Measurements from ENCODE around the gene RXRA. TPM values are rescaled to one million over a fixed set of nuclear protein-coding genes. Genes with fewer than 3 reads are reported as not detected.

Gene RXRA
- total RNA-seq, 1 donor from 2014 or later, result 89.0 TPM

DNA sequence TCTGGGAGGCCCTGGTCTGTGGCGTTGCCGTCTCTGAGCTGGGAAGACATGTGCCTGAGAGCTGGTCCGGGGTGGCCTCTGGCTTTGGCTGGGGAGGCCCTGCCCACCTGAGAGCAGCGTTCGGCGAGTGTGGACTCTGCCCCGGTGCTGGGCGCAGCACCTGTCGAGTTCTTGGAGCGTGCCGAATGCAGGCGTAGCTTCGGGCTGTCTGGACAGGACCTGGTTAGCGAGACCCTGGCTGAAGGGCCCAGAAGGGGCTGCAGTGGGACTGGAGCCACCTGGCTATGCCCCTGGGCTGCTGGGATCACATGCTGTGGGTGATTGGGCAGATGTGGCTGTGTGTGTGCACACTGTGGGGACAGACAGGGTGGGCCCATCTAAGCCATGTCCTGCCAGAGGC is 56.5 kb downstream of the RXRA start:
- no peak for DNase-seq
- no peak for ATAC-seq (ENCODE audit: poor library complexity)
- intact Hi-C loops (cut with DNase I), result no loop called here

DNA sequence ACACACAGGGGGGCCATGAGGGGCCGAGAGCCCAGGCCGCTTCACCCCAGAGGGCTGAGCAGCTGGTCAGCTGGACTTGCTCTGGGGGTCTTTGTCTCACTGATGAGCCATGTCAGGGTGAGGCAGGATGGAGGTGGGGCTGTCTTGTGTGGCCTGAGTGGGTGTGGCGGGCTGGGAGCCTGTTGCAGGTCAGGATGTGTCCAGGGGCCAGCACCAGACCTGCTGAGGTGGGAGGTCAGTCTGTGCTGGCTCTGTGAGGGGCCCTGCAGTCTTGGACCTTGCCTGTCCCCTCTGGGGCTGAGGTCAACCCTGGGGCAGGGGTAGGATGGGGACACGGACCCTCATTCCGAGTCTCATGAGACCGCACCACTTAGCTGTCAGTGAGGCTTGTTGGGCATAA is 56.9 kb downstream of the RXRA start:
- no peak for DNase-seq
- intact Hi-C loops (cut with DNase I), result no loop called here
- ATAC-seq (ENCODE audit: poor library complexity), result no peak

DNA sequence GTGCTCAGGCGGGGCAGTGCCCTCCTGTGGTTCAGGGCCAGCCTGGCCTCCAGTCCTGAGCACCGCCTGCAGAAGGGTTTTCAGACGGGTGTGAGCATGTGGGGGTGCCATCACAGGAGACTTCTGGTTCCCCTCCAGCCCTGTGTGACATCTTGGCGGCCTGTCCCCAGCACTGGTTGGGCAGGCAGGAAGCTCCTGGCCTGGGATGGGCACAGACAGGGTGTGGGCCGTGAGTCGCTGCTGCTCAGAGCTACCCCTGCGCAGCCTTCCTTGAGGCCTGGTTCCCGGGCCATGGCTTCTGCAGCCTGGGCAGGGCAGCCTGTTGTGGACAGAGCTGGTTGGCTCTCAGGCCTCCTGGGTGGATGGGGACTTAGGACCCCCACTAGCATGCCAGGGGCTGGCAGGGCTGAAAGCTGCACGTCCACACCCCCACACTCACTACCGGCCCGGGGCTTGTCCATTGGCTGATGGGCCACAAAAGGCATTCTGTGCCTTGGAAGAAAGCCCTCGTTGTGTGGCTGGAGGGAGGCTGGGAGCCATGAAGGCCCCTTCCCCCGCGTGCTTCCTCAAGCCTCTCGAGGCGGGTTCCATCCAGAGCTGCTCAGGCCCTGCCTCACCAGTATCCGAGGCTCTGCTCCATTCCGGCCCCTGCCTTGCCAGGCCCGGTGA is 58.7 kb downstream of the RXRA start:
- ATAC-seq (ENCODE audit: poor library complexity) (peak; percentile 14), DNase-seq (peak; percentile 61)
- intact Hi-C loops (cut with DNase I), result no loop called here

DNA sequence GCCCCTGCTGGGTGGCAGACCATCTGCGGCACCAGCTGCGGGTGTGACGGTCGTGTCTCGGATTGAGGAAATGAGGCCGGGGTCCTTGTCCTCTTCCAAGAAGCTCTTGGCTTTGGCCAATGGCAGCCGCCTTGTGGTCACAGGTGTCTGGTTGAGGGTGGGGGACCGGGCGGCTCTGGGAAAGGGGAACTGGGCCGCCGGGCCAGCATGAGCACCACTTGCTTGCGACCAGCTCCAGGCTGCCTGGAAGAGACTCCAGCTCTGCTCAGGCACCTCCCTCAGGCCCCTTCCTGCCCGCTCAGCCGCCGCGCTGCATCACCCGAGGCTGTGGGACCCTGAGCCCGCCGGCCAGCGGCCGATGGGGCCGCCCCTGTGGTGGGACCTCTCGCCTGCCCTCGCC is 59.7 kb downstream of the RXRA start:
- intact Hi-C loops (cut with DNase I), result no loop called here
- ATAC-seq (ENCODE audit: poor library complexity), result no peak
- DNase-seq, result no peak

DNA sequence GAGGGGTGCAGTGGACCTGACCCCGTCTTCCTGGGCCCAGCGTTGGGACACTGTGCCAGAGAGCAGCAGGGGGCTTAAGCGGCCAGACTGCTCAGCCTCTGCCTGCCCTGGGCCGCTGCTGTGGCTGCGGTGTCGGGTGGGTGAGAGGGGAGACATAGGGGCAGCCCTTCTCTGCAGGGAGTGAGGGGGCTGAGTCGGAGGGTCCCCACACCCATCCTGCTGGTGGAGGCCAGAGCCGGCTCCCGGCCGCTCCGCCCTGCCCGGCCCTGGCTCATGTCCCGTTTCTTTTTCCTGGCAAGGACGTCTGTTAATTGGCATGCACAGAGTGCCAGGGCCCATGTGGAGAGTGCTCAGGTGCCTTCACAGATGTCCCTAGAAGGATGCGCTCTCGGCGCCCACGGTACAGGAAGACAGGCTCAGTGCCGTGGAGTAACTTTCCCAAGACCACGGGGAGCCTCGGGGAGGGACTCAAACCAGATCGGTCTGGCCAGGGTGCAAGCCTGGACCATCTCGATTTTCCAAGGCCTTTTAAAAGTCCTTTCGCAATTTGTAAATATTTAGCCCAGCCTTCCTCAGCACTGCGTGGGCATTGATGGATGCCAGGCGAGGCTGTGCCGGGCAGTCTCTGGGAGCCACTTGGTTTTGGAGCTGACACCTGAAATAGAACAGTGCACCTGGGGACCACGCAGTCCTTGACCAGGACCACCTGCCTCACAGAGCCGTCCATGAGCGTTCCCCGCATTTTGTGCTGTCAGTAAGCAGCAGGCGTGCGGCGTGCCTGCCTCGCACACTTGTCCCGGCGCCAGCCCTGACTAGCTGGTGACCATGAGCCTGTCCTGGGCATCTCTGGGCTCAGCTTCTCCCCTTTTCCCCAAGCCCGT is 60.9 kb downstream of the RXRA start:
- DNase-seq (peak; percentile 72), ATAC-seq (ENCODE audit: poor library complexity) (peak; percentile 58)
- intact Hi-C loops (cut with DNase I), result no loop called here

DNA sequence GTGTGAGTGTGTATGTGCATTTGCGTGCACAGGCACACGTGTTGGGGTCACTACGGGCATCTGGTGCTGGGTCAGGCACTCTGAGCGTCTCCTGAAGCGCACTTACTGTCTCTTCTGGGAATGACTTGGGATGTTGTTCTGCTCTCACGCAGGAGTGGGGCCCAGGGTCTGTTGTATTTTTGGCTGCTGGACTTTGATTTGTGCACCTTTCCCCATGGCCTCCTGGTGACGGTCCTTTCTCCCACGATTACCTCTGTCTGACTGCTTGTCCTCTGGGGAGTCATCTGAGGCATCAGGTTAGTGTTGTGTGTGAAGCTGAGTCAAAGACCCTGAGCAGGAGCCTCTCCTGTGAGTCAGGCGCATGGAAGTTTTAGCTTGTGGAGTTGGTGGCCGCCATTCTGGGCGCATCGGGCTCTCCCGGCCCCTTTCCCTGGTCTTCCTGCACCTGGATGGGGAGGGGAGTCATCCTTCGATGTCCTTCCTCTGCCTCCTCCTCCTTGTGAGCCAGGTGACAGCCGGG is 62.1 kb downstream of the RXRA start:
- ATAC-seq (ENCODE audit: poor library complexity) (no peak), DNase-seq (no peak)
- intact Hi-C loops (cut with DNase I), result no loop called here

DNA sequence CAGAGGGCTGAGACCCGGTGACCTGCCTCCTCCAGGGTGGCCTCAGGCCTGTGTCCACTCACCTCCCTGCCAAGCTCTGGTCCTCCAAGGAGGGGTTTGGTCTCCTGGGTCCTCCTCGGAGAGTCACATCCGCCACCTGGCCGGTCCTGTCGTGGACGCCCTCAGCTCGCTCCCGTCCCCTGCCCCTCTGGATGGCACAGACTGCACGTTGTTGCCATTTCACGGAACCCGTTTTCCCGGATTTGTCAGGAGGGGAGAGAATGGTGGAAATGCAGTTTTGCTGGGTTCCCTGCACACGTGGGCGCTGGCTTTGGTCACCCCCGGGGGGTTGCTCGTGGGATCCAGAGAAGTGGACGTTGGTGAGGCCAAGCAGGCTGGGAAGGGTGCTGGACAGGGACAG is 62.7 kb downstream of the RXRA start:
- DNase-seq (no peak), ATAC-seq (ENCODE audit: poor library complexity) (no peak)
- intact Hi-C loops (cut with DNase I), result no loop called here

DNA sequence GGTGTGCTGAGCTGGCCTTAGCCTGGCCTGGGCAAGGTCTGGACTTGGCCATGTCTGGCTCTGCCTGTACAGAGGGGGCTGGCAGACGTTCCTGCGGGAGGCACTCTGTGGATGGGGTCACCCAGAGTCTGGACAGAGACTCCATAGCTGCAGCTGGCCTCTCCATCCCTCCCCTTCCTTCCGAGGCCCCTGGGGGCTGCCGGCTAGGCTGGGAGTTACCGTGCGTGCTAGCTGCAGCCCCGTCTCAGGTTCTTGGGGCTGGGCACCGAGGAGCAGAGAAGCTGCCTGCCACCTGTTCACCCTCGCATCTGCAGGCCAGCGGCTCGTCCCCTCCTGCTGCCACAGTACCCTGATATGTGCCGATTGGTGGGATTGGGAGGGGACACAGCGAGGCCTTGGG is 63.4 kb downstream of the RXRA start:
- ATAC-seq (ENCODE audit: poor library complexity) (no peak), DNase-seq (no peak)
- intact Hi-C loops (cut with DNase I), result no loop called here

DNA sequence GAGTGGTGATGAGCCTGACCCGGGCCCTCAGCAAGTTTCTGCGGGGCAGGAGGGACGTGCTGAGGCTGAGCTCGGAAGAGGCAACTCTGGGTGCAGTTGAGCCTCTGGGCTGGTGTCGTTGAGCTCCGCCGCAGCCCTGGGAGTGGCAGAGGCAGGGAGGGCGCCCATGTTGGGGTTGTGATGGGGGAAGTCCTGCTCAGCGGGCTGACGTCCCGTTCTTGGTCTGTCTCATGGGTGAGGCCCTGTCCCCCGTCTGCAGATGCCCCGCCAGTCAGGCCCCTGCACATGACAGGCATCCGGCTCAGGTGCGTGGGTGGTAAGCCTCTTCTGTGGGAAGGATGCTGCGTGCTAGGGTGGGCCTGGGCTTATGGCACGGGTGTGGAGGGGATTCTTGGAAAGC is 64.3 kb downstream of the RXRA start:
- DNase-seq (no peak), ATAC-seq (ENCODE audit: poor library complexity) (no peak)
- intact Hi-C loops (cut with DNase I), result no loop called here

DNA sequence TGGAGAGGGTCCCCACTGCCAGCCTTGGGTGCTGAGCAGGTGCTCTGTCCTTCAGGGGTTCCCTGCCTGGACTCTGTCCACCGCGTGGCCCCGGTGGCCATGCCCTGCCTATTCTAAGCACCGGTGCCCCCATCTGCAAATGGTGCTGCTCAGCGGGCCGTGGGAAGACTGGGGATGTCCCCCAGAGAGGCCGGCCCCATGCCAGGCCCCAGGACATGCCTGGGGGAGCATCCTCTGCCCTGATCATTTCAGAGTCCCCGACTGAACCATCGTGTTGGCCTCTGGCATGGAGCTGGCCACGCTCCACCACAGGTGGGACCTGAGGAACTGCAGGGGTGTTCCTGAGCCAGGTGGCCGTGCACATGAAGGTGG is 64.7 kb downstream of the RXRA start:
- no peak for DNase-seq
- ATAC-seq (ENCODE audit: poor library complexity), result no peak
- intact Hi-C loops (cut with DNase I), result no loop called here

DNA sequence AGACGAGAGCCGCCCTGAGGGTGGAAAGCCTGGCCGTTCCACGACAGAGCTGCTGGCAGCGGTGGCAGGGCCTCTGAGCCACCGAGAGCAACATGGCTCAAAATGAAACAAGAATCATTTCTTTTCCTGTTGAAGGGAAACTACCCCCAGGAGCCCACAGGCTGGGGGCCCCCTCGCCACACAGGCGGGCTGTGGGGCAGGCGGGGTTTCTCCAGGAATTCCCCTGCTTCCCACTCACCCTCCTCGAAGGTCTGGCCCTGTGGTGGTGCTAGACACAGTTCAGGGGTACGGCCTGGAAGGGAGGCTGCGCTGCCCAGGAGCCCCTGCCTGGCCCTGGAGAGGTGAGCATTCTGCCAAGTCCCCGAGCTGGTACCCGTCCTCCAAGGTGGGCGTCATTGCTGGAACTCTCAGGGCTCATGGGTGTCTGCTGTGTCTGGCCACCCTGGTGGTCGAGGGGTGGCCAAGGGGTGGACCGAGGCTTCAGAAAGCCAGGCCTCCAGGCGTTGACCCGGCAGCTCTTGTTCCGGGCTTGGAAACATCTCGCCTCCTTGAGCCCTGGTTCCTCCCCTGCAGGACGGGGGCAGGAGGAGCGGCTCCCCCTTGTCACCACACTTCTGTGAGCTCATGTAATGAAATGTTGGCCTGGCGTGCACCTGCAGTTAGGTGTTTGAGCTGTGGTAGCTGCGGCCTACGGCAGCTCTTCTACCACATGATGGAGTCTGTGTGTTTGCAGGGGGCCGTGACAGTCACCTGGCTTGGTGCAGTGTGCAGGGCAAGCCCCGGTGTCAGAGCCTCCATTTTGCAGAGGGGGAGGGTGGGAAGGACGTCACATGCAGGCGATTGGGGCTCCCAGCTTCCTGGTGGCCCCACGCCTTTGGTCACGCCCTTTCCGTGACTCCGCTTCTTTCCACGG is 65.3 kb downstream of the RXRA start:
- intact Hi-C loops (cut with DNase I), result no loop called here
- no peak for ATAC-seq (ENCODE audit: poor library complexity)
- DNase-seq, result no peak

DNA sequence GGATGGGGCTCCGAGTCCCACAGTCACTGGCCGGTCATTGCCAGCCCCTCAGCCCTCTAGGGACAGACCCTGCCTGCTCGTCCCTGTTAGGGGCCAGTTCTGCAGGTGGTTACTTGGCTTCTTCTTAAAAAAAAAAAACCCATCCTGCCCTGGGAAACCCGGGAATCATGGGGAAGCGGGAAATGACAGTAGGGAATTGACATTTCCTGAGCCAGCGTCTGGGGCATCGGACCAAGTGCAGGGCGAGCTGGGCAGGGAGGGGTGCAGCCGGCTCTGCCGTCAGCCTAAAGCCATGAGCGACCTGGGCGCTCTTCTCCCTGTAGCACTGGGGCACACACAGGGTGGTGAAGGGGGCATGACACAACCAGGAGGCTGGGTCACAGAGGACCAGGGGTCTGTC is 66.6 kb downstream of the RXRA start:
- DNase-seq (no peak), ATAC-seq (ENCODE audit: poor library complexity) (no peak)
- intact Hi-C loops (cut with DNase I), result no loop called here

DNA sequence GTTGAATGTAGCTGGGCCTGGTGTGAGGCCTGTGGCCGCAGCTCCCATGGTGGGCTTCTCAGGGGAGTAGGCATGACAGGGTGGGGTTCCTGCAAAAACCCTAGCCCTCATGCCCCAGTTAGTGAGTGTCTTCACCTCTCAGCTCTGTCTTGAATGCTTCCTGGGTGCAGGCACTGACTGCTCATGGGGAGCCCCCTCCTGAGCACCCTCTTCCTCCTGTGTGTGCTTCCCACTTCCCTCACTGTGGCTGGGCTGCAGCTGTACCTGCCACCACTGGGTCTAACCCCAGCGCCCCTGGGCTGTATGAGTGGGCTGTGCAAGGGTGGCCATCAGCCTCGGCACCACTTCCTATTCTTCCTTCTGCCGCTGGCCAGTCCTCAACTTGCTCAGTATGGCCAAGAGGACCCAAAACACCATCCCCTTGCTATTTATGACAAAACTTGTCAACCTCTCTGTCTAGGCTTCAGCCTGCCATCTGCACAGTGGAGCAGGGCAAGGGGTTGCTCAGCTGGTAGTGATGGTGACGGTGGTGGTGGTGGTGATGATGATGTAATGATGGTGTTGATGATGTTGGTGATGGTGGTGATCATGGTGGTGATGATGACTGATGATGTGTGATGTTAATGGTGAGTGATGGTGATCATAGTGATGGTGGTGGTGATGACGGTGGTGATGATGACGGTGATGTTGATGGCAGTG is 67.5 kb downstream of the RXRA start:
- intact Hi-C loops (cut with DNase I), result no loop called here
- DNase-seq (no peak), ATAC-seq (ENCODE audit: poor library complexity) (no peak)

DNA sequence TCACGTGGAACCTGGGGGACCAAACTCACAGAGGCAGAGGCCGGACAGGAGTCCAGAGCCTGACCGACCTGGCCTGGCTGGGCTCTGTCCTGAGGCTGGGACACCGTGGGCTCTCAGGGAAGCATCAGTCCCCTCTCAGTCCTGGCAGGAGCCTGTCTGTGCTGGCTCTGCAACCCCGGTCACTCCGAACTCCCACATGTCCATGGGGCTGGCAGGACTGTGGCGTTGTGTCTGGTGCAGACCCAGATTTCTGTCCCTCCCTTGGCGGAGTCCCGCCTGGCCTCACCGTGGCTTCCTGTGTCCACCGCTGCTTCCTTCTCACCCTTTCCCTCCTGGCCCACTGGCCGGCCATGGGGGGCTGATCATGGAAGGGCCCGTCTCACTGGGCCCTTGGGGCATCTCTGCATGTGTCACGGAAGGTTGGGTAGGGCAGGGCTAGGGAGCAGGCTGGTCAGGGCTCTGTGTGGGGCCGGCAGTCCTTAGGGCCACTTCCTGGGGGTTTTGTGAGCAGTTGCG is 68.8 kb downstream of the RXRA start:
- peak; percentile 9 for ATAC-seq (ENCODE audit: poor library complexity)
- no peak for DNase-seq
- intact Hi-C loops (cut with DNase I), result no loop called here

DNA sequence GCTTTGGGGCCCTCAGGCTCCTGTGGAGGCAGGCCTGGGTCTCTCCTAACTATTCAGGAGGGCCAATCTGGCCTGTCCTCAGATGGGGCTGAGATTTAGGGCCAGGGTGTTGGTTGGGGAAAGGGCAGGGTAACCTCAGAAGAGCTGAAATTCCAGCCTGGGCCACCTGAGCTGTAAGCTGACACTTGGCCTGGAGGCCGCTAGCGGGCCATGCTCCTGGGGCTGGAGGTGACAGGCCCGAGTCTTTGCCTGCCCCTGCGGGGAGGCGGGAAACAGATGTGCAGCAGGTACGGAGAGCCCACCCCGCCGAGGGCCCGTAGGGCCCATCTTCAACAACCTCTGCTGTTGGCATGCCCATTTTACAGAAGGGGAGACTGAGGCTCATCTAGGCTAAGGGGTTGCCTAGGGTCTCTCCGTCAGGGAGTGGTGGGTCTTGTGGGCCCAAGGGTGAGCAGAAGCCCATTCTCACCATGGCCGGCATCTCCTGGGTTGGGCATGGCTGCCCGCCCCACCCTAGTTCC is 69.5 kb downstream of the RXRA start:
- intact Hi-C loops (cut with DNase I), result no loop called here
- ATAC-seq (ENCODE audit: poor library complexity), result no peak

DNA sequence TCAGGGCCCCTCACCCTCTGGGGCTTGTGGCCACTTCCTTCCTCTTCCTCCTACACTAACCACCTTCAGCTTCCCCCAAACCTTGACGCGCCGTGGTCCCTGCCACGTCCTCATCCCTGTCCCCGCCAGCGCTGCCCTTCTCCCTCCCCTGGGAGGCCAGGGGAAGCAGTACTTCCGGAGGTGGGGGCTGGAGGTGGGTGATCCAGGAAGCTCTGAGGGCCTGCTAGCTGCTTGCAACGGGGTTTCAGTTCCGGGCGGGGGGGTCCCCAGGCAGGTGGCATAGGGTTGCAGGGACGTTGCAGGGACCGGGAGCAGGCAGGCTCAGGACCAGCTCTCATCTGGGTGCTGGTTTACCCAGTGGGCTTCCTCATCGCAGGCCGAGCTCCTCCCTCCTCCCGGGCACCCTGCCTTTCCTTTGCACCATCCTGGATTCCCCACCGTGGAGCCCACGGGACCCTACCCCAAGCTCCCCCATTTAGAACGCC is 70.0 kb downstream of the RXRA start:
- DNase-seq (peak; percentile 73), ATAC-seq (ENCODE audit: poor library complexity) (peak; percentile 10)

More for the DNA sequence above, 69.5 kb downstream of the RXRA start:
- no peak for DNase-seq

DNA sequence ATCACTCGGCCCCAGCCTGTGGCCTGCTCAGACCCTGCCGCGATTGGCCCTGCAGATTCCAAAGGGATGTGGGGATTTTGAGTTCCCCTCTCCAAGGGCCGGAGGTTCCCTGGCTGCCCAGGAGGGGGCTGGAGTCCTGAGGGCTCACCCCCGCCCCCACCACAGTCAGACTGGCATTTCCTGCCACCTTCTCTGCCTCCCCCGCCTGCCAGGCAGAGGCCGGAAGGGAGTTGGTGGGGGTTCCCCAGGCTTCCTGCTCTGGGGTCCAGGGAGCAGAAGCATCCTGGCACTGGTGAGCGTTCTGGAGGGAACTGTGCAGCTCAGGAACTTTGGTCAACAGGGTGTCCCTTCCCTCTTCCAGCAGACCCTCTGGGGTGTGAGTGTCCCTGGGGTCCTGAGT is 70.6 kb downstream of the RXRA start:
- DNase-seq, result no peak
- intact Hi-C loops (cut with DNase I), result no loop called here
- peak; percentile 2 for ATAC-seq (ENCODE audit: poor library complexity)

More for the DNA sequence above, 70.0 kb downstream of the RXRA start:
- intact Hi-C loops (cut with DNase I), result no loop called here

DNA sequence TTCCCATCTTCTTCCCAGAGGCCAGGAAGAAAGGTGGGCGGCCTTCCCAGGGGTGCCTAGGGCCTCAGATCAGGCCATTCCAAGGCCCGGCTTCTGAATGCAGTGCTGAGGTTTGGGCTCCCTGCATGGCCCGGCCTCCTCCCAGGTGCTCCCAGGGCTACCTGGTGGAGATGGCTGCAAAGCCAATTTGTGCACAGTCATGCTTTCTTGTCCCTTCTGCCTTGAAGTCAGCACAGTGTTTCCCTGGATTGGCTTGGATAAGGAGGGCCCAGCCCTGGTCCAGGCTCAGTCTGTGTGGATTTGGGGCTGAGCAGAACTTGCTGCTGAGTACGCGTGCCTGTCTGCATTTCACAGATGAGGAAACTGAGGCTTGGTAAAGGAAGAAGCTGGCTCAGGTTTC is 72.5 kb downstream of the RXRA start:
- ATAC-seq (ENCODE audit: poor library complexity) (no peak), DNase-seq (no peak)
- intact Hi-C loops (cut with DNase I), result no loop called here
